ENCODE results near the gene CDH4. TPM values are rescaled to one million over a fixed set of nuclear protein-coding genes. Genes with fewer than 3 reads are reported as not detected.

CDH4 gene
- total RNA-seq, 1 donor from 2014 or later: 0.23 TPM

GRCh38 chr20:61779176-61779965, 527.3 kb downstream of the CDH4 start:
- no peak for DNase-seq (ENCODE audit: low spot score)
- H3K36me3 Mint-ChIP-seq (ENCODE audit: low read depth, unreplicated experiment): no peaks in the 10 kb centered on the region
- no peak overlapping the region for H3K27ac Mint-ChIP-seq (ENCODE audit: unreplicated experiment)
- H3K4me1 Mint-ChIP-seq (ENCODE audit: unreplicated experiment): peaks cover 3% of the 10 kb centered on the region
- peaks cover 6% of the 10 kb centered on the region for H3K27me3 Mint-ChIP-seq (ENCODE audit: unreplicated experiment)
- TF ChIP-seq, protein P1, sequence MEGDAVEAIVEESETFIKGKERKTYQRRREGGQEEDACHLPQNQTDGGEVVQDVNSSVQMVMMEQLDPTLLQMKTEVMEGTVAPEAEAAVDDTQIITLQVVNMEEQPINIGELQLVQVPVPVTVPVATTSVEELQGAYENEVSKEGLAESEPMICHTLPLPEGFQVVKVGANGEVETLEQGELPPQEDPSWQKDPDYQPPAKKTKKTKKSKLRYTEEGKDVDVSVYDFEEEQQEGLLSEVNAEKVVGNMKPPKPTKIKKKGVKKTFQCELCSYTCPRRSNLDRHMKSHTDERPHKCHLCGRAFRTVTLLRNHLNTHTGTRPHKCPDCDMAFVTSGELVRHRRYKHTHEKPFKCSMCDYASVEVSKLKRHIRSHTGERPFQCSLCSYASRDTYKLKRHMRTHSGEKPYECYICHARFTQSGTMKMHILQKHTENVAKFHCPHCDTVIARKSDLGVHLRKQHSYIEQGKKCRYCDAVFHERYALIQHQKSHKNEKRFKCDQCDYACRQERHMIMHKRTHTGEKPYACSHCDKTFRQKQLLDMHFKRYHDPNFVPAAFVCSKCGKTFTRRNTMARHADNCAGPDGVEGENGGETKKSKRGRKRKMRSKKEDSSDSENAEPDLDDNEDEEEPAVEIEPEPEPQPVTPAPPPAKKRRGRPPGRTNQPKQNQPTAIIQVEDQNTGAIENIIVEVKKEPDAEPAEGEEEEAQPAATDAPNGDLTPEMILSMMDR (IDR thresholded peaks at IDR 0.05; ENCODE audit: unreplicated experiment): no peak
- peaks cover 6% of the 10 kb centered on the region for H3K9me3 Mint-ChIP-seq (ENCODE audit: unreplicated experiment)
- no peak overlapping the region for H3K4me3 Mint-ChIP-seq (ENCODE audit: unreplicated experiment)

GRCh38 chr20:61780066-61780465, 528.0 kb downstream of the CDH4 start:
- TF ChIP-seq, protein P1 (IDR thresholded peaks at IDR 0.05; ENCODE audit: unreplicated experiment): no peak
- Mint-ChIP-seq H3K27me3 (ENCODE audit: unreplicated experiment) (peaks cover 8% of the 10 kb centered on the region), H3K4me1 (ENCODE audit: unreplicated experiment) (peaks cover 3% of the 10 kb centered on the region), H3K4me3 (ENCODE audit: unreplicated experiment) (no peak overlapping the region), H3K9me3 (ENCODE audit: unreplicated experiment) (peaks cover 6% of the 10 kb centered on the region), H3K36me3 (ENCODE audit: low read depth, unreplicated experiment) (no peaks in the 10 kb centered on the region), H3K27ac (ENCODE audit: unreplicated experiment) (no peak overlapping the region)
- DNase-seq (ENCODE audit: low spot score): no peak

GRCh38 chr20:61784801-61785566, 532.9 kb downstream of the CDH4 start:
- Mint-ChIP-seq H3K36me3 (ENCODE audit: low read depth, unreplicated experiment) (no peaks in the 10 kb centered on the region), H3K27me3 (ENCODE audit: unreplicated experiment) (peaks cover 12% of the 10 kb centered on the region), H3K9me3 (ENCODE audit: unreplicated experiment) (peaks cover 6% of the 10 kb centered on the region), H3K4me3 (ENCODE audit: unreplicated experiment) (no peak overlapping the region), H3K4me1 (ENCODE audit: unreplicated experiment) (no peaks in the 10 kb centered on the region), H3K27ac (ENCODE audit: unreplicated experiment) (no peak overlapping the region)
- no peak for DNase-seq (ENCODE audit: low spot score)
- TF ChIP-seq, protein P1 (IDR thresholded peaks at IDR 0.05; ENCODE audit: unreplicated experiment): no peak

DNA sequence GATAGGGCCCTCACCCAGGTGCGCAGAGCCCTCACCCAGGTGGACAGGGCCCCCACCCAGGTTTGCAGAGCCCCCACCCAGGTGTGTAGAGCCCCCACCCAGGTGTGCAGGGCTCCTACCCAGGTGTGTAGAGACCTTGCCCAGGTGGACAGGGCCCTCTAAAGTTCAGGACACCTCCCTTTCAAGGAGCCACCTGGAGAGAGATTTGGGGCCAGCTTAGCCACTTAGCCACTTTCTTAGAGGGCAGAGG, 533.4 kb downstream of the CDH4 start:
- Mint-ChIP-seq H3K27ac (ENCODE audit: unreplicated experiment) (no peak overlapping the region), H3K4me3 (ENCODE audit: unreplicated experiment) (no peak overlapping the region), H3K27me3 (ENCODE audit: unreplicated experiment) (peaks cover 15% of the 10 kb centered on the region), H3K36me3 (ENCODE audit: low read depth, unreplicated experiment) (no peaks in the 10 kb centered on the region), H3K9me3 (ENCODE audit: unreplicated experiment) (peaks cover 6% of the 10 kb centered on the region), H3K4me1 (ENCODE audit: unreplicated experiment) (no peaks in the 10 kb centered on the region)
- TF ChIP-seq, protein P1 (IDR thresholded peaks at IDR 0.05; ENCODE audit: unreplicated experiment): no peak
- DNase-seq (ENCODE audit: low spot score): no peak

DNA sequence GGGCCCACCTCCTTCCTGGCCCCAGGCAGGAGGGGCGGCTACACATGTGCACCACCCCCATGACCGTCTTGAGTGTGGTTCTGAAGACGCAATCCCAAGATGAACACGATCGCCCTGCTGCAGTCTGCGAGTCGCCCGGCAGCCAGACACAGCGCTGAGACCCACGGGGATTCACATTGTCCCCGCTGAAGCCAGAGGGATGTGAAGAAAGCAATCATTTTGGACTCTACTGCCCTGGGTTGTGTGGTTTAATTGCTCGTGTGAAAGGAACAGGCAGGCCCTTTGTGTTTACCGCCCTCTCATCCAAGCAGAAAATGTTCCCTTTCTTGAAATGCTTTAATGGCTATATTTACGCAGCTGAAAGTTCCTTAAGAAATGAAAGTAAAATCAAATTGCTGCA, 534.2 kb downstream of the CDH4 start:
- peaks cover 6% of the 10 kb centered on the region for H3K9me3 Mint-ChIP-seq (ENCODE audit: unreplicated experiment)
- H3K27ac Mint-ChIP-seq (ENCODE audit: unreplicated experiment): no peak overlapping the region
- H3K36me3 Mint-ChIP-seq (ENCODE audit: low read depth, unreplicated experiment): no peaks in the 10 kb centered on the region
- H3K4me3 Mint-ChIP-seq (ENCODE audit: unreplicated experiment): no peak overlapping the region
- TF ChIP-seq, protein P1 (IDR thresholded peaks at IDR 0.05; ENCODE audit: unreplicated experiment): no peak
- H3K27me3 Mint-ChIP-seq (ENCODE audit: unreplicated experiment): peaks cover 12% of the 10 kb centered on the region
- no peaks in the 10 kb centered on the region for H3K4me1 Mint-ChIP-seq (ENCODE audit: unreplicated experiment)
- no peak for DNase-seq (ENCODE audit: low spot score)

Data from endothelial cell (in vitro differentiated cells).